ENCODE results near the gene ASTN2. TPM values are rescaled to one million over a fixed set of nuclear protein-coding genes. Genes with fewer than 3 reads are reported as not detected.

ASTN2 gene
- polyA plus RNA-seq, 1 donor, result 4.2 TPM

GRCh38 chr9:116549786-116550660, 864.8 kb downstream of the ASTN2 start:
- no peak for DNase-seq

DNA sequence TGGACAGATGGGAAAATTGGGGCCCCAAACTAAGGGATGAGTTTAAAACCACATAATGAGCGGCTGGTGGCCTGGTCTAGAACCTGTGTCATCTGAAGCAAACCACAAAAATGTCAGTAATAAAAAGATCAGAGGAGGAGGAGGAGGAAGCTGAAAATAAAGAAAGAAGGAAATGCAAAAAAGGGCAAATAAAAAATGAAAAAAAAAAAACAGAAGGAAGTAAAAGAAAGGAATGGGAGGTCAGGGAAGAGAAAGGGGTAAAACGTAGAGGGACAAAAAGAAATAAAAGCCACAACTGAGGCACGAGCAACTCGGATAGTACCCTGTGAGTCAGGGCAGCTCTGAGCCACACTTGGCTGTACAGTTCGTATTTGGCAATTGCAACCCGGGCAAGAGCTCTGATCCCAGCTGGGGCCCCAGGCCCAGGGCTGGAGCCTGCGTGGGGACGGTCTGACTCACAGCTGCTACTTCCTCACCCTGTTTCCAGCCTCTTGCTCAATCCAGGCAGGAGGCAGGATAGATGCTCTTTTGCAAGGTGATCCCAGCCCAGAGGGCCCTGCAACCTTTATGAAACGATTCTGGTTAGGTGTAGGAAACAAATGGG, 865.7 kb downstream of the ASTN2 start:
- DNase-seq, result peak; percentile 54

DNA sequence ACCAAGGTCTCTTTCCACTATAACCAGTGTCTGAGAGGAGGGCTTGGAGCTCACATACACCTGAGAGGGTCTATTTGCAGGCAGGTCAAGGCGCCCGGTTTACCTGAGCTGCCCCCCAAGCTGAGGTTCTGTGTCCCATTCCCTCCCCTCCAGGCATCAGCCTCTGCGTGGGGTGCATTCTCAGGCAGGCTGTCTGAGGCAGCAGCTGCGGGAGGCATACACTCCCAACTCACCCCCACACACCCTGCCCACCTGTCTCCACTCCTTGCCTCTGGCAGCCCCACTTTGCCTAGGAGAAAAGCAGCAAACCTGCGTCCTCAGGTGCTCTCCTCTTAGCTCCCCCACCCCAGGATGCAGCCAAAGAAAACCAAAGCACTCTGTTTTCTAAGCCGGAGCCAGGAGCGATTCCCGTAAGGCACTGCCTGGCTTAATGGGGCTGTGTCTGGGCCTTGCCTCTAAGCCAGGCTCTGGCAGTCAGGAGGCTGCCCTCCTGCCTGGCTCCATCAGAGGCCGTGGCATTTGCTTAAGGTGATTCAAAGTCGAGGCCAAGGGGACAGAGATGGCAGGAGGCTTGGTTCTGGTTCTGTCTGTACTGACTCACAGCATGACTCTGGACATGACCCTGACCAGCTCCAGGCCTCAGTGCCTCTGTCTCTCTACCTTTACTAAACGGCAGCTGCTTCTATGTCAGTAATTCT, 867.0 kb downstream of the ASTN2 start:
- DNase-seq, result no peak

- no peak for DNase-seq
Measured at GRCh38 chr9:116546711-116547581, 867.9 kb downstream of the ASTN2 start.

DNA sequence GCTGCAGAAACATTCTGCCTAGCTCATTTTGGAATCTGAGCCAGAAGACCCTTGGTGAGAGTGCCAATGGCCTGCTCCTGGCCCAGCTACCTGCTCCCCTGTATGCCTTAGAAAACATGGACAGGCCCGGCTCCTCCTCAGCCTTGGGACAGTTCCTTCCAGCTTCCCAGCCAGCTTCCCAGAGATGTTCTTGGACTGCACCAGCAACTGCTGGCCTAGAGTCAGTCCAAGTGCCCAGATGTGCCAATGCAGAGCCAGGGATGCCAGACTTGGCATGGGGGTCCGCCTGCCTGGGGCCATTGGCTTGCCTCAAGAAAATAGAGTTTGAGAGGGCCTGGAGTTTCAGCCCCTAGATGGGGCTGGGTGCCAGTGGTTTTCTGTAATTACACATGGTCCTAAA, 870.0 kb downstream of the ASTN2 start:
- DNase-seq, result no peak

DNA sequence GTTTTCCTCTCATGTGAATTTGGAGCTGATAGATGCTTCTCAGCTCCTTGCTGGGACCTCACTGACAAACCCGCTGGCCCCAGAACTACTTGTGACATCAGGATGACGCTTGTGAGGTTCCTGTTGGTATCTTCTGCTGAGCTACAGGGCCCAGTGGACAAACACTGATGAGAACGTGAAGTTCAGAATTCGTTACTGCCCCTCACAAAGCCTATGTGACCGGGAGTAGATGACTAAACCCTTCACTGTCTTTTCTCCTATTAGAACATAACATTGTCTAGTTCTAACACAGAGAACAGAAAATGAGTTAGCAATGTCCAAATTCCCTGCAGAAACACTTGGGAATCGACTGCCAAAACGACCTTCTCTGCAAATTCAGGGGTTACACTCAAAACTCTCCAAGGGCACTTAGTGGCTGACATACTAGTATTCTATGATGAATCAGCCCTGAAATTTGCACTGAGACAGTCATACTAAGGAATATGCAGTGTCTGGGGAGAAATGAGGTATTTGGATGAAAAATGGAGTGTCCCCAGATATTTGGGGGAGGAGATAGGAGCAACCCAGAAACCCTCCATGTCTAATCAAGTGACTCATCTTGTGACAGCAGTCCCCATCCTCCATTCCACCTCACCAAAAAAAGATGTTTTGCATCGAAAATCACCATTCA, 871.0 kb downstream of the ASTN2 start:
- DNase-seq, result no peak

DNA sequence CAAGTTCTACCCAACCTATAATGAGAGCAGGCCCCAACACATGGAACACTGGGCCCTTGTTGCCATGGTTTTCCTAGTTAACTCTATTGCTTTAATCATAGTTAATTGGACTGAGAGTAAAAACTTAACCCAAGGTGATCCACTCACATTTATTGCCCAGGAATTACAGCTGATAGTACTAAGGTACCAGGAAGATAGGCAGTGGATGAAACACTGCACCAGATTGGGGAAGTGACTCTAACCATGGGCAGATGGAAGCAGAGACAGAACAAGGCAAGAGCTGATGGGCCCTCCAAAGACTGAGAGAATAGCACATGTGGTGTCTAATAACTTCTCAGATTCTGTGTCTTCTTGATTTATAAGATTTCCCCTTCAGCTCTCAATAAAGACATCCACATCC, 873.5 kb downstream of the ASTN2 start:
- DNase-seq, result no peak

- DNase-seq, result no peak
Measured at GRCh38 chr9:116539549-116539948, 875.3 kb downstream of the ASTN2 start.

DNA sequence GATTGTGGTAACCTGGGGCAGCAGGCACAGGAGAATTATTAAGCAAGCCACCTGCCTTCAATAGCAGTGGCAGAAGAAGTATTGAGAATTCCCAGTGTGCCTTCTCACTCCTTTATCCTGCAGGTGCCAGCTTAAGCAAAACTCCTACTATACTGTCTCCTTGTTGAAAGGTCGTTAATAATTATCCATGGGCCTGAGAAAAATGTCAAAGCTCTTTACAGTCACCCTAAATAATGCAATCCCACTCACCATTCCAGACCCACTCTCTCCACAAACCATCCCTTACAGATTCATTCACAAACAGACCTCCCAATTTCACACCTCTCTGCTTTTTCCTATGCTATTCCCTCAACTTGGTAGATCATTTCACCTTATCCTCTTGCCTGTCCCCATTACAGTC, 889.2 kb downstream of the ASTN2 start:
- no peak for DNase-seq

DNA sequence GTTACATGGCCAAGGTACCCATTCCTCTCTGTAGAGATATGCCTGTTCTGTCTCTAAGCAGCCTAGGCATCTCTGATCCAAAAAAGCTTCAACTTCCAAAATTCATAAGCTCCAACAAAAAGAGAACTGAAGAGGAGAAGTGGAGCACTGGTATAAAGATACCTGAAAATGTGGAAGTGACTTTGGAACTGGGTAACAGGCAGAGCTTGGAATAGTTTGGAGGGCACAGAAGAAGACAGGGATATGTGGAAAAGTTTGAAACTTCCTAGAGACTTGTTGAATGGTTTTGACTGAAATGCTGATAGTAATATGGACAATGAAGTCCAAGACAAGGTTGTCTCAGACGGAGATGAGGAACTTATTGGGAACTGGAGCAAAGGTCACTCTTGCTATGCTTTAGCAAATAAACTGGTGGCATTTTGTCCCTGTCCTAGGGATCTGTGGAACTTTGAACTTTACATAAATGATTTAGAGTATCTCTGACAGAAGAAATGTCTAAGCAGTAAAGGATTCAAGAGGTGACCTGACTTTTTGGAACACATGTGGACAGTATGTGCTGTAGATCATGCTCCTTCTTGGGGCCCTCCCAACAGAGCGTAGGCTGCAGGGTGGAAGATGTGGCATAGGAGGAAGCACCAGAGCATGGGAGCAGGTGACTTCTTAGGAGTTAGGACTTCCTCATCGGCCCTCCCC, 889.9 kb downstream of the ASTN2 start:
- DNase-seq, result no peak

DNA sequence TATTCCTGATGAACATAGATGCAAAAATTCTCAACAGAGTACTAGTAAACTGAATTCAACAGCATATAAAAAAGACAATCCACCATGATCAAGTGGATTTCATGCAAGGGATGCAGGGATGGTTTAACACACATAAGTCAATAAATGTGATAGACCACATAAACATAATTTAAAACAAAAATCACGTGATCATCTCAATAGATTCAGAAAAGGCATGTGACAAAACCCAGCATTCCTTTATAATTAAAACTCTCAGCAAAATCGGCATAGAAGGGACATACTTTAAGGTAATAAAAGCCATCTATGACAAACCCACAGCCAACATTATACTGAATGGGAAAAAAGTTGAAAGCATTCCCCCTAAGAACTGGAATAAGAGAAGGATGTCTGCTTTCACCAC, 894.6 kb downstream of the ASTN2 start:
- no peak for DNase-seq

GRCh38 chr9:116516456-116516855, 898.4 kb downstream of the ASTN2 start:
- no peak for DNase-seq

GRCh38 chr9:116515541-116515940, 899.3 kb downstream of the ASTN2 start:
- no peak for DNase-seq

DNA sequence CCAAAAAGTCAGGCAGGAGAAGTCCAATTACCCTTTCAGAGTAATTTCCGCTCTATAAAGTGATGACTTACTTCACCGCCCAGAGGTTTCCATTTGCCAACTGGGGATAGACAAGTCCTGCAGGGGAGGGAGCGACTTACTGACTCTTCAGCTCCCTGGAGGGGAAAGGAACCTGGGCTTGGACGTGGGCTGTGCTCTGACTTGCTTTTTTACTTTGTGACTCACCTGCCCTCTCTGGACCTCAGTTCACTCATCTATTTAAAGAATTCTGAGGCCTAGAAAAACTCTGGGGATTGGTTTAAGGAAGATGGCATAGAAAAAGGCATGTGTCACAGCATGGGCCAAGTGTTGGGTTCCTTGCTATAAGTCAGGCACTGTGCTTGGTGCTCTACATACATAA, 908.2 kb downstream of the ASTN2 start:
- no peak for DNase-seq

DNA sequence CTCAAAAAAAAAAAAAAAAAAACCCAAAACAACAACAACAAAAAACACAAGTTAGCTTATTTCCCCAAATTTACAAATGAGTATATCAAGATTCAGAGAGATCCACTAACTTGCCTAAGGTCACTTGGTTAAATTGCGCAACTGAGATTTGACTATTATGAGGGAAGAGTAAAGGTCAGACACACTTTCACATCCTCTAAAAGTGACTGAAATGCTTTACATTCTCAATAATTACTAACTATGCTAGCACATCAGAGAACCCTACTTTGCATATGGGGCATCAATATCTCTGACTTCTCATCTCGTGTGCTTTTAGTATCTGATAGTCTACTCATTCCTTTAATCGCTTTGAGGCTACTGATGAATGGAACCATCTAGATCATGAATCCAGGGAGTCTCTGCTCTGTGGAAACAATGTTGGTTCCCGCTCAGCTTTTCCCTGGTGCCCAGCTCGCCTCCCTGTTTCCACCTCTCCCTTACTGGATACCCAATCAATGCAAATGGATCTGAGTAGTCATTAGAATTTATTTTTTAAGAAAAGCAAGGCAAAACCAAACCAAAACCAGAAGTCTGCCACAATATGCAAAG, 909.9 kb downstream of the ASTN2 start:
- no peak for DNase-seq

- DNase-seq, result no peak
Measured at GRCh38 chr9:116504081-116504480, 910.8 kb downstream of the ASTN2 start.

DNA sequence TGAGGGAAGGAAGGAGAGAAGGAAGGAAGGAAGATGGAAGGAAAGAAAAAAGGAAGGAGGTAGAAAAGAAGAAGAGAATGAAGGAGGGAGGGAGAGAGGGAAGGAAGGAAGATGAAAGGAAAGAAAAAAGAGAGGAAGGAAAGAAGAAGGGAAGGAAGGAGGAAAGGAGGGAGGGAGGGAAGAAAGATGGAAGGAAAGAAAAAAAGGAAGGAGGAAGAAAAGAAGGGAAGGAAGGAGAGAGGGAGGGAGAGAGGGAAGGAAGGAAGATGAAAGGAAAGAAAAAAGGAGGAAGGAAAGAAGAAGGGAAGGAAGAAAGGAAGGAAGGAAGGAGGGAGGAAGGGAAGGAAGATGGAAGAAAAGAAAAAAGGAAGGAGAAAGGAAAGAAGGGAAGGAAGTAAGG, 912.1 kb downstream of the ASTN2 start:
- DNase-seq, result no peak

GRCh38 chr9:116501871-116502270, 913.0 kb downstream of the ASTN2 start:
- no peak for DNase-seq

DNA sequence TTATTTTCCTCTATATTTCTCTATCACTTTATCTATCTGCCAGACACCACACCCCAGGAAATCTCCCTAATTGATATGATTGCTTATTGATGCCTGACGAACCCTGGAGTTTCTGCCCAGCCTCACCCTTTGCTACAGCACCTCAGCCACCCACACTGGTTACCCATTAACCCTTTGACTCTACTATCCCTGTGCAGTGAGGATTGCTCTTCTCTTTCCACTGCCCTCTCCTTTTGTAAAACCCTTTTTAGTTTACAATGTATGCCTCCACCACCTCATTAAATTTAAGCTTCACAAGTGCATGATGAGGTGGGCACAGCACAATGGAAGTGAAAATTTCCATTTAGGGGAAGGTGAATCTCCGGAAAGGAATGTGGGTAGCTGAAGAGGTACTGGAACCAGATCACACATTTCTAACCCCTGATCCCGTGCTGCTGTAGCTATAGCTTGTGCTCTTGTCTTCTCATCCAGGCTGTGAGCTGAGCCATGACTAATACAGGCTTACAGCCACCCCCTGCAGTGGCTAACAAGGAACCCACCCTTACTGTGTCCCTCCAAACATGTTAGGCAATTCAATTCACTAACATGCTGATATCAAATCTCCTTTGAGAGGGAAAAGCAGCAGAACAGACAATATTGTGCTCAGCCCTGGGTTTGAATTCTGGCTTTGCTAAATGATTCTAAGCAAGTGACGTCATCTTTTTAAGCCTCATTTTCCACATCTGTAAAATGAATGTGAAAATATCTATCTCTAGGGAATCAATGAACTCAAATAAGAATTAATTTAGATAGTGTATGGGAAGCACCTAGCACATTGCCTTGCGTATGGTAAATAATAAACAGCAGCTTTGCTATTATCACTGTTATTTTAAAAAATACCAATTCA, 914.6 kb downstream of the ASTN2 start:
- no peak for DNase-seq

GRCh38 chr9:116499434-116499833, 915.4 kb downstream of the ASTN2 start:
- DNase-seq, result no peak
